GM19452 (cell line): Measurements from ENCODE around the gene KDM3A.
A peak's percentile ranks its signal among the peaks of the same experiment; 100 is the strongest.

Source experiments
- ATAC-seq: cut with Tn5 transposase; IDR thresholded peaks from one replicate; pipeline ENCODE4 v1.9.1; 2021; ENCODE audit not compliant: unreplicated experiment

The KDM3A gene, protein sequence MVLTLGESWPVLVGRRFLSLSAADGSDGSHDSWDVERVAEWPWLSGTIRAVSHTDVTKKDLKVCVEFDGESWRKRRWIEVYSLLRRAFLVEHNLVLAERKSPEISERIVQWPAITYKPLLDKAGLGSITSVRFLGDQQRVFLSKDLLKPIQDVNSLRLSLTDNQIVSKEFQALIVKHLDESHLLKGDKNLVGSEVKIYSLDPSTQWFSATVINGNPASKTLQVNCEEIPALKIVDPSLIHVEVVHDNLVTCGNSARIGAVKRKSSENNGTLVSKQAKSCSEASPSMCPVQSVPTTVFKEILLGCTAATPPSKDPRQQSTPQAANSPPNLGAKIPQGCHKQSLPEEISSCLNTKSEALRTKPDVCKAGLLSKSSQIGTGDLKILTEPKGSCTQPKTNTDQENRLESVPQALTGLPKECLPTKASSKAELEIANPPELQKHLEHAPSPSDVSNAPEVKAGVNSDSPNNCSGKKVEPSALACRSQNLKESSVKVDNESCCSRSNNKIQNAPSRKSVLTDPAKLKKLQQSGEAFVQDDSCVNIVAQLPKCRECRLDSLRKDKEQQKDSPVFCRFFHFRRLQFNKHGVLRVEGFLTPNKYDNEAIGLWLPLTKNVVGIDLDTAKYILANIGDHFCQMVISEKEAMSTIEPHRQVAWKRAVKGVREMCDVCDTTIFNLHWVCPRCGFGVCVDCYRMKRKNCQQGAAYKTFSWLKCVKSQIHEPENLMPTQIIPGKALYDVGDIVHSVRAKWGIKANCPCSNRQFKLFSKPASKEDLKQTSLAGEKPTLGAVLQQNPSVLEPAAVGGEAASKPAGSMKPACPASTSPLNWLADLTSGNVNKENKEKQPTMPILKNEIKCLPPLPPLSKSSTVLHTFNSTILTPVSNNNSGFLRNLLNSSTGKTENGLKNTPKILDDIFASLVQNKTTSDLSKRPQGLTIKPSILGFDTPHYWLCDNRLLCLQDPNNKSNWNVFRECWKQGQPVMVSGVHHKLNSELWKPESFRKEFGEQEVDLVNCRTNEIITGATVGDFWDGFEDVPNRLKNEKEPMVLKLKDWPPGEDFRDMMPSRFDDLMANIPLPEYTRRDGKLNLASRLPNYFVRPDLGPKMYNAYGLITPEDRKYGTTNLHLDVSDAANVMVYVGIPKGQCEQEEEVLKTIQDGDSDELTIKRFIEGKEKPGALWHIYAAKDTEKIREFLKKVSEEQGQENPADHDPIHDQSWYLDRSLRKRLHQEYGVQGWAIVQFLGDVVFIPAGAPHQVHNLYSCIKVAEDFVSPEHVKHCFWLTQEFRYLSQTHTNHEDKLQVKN (N-terminal part only)

DNA sequence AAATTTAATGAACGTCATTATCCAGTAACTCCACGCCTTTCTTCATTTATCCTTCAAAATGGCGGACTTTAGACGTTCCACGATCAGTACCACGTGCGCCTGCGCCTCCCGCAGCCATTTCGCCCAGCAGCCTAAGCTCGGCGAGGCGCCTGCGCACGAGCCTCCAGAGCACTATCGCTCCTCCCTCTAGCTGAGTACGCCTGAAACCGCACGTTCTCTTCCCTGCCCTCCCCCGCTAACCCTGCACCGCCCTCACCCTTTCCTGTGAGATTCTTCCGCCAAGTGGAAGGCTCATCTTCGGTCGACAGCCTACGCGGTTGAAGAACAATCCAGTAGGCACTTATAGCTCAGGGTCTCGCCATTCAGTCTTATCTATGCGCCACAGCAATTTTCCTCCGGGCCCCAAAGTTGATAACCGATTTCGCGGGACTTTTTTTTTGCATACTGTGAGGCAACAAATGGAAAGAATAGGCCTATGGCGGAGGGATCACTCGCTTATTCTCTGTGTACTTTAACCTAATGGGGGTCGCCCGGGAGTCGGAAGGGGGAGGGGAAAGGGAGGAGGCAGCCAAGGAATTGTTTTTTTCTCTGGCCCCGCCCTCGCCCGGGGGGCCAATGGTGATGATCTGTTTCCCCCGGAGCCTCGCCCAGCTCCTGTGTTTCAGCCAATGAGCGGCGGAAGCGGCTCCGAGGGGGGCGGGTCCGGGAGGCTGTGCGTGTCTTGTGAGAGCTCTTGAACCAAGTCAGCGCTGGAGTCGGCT, at the start of gene KDM3A:
KDM3A (plus strand) TSS at position 741 of the 761 bp plus-strand sequence. CDS start 677 bp downstream, outside the sequence.
- peak; percentile 81 for ATAC-seq

DNA sequence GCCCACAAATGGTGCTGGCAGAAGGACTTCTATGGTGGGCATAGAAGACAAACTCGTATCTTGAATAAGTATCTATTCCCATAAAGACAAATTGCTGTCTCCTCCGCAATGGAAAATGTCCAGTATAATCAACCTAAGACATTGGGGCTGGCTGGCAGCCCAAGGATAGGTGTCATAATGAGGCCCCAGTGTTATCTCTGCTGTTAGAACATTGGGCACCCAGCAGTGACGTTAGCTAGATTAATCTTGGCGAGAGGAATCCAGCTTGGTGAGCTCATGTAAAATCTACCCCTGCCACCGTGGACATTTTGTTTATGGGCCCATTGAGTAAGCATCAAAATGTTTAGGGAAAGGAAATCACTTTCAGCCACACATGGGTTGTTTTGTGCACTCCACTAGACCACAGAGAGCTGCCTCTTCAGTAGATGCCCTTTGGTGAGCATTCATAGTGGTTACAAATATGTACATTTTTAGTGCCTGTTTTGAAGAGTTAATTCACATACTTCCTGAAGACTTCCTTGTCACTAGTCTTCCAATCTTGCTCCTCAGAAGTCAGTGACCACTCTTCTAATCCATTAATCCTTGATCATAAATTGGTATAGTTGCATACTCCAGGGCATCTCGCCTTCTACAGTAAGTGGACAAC, 48.2 kb upstream of the KDM3A start:
- ATAC-seq: no peak

DNA sequence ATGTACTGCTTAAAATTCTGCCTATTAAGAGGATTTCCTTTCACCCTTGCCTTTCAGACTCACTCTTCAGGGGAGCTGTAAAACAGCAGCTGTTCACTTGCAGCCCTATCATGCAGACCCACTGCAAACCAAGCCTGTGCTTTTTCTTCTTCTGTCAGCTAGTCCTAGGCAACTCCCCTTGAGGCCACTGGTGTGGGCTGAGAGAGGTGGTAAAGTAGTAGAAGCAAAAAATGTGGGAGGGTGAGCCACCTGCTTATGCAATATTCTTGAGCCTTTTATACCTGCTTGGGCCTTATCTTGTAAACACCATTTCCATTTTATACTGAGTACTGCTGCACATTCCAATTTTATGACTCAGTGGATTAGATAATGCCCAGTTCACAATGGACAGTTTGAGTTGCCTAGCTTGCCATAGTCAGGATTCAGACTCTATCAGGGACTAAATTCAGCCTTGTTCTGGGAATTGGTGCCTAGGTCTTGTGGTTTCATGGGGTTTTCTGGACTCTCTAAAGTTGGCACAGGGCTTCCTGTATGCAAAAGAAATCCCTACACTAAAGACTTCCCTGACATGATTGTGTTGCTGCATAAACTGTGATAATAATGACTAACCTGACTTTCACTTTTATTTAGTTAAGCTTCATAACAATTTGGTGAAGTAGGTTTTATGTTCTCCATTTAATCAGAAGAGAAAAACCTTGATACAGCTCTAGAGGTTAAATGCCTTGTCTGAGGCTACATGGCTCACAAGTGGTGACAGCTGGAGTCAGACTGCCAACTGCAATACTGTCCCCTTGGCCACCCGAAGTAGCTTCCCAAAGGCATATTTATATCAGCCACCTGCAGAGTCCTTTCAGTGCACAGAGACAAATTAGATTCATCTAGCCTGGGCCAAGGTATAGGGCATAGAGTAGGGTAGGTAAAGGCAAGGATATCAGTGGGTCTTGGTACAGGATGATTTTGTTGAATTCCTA, 47.4 kb upstream of the KDM3A start:
- no peak for ATAC-seq

DNA sequence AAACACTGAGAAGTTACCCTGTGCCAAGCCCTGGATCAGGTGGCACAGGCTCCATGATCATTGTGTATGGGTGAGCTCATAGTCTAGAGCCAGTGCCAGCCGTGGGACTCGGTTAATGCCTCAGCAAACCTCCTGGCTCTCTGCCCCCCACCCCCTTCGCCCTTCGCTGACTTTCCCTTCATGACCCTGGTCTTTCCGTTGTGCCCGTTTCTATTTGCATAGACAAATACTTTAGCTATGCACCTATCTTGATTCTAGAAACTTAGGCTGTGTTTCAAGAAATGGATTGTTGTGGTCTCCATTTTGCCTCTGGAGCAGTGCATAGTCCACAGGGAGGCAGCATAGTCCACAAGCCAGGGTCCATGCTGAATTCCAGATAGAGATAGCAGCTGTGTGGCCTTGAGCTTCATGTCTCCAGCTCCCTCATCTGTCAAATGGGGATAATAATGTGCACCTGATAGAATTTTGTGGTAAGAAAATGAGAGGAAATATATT, 44.8 kb upstream of the KDM3A start:
- ATAC-seq: no peak

DNA sequence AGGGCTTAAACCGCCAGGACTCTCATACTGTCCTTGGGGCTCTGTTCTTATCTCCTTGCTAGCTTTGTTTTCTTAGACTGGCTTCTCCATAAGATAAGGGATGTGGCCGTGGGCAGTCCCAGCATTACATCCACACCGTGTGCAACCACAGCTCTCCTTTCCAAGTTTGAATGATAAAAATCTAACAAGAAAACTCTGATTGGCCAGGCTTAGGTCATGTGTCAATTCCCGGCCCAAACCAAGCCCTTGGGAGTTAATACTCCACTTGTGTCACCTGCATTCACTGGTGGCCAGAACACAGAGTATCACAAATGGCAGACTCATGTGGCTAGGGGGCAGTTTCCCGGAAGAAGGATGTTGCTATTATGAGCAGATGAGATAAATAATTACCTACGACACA, 43.2 kb upstream of the KDM3A start:
- ATAC-seq: peak; percentile 79

DNA sequence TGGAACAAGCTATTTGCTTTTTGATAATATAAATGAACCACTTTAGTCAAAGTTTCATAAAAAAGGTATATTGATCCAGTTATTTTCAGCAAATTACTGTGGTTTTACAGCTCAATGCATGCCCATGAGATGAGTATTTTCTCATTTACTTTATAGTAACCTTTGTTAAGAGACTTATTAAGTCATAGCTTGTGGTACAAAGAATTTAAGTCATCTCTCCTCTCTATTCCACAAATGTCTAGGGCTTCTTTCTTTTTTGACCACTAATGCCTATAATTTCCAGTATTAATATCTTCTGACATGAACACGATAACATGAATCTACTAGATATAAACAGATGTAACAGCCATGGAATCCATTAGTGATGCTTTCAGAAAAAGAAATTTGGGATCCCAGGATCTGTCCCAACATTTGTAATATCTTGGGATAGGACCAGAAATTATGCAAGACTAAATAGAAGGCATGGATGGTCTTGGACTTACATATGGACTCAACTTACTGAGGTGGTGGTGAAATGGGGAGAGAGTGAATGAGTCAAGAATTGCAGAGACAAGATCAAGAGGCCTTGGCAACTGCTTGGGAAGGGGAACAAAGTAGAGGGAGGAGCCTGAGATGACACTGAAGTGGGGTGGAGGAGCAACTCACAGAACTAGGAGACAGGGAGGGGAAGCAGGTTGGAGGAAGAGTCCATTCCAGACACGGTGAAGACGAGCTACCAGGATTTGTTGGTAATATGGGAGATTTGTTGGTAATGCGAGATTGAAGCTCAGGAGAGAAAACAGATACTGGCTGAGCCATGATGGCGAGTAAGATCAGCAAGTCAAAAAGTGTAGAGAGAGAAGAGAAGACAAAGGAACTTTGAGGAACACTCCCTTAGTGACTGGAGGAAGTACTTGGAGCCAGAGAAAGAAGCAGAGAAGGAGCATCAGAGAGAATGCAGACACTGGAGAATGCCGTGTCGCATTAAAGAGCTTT, 42.4 kb upstream of the KDM3A start:
- ATAC-seq: no peak

DNA sequence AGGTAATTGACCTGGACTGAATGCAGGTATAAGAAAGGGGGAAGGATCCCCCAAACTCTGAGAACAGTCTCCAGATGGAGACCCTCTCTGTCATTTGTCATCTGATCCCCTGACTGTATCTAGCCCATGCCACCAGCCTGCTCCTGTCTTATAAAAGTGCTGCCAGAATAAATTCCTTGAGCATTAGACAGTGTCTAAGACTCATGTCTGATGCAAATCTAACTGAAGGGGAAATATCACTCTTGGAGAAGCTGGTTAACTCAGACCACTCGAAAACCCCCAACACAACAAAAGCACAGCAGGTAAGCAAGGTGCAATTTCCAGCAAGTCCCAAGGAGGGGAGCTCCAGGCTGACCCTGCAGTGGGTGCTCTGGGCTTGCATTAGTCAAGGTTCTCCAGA, 40.9 kb upstream of the KDM3A start:
- no peak for ATAC-seq

DNA sequence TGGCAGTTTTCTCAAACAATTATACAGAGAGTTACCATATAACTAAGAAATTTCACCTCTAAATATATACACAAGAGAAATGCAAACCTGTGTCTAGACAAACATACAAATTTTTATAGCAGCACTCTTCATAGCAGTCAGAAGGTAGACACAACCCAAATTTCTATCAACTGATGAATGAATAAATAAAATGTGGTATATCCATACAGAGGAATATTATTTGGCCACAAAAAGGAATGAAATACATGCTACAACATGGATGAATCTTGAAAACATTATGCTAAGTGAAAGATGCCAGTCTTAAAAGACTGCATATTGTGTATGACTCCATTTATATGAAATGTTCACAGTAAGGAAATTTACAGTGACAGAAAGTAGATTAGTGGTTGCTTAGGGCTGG, 30.6 kb upstream of the KDM3A start:
- no peak for ATAC-seq

DNA sequence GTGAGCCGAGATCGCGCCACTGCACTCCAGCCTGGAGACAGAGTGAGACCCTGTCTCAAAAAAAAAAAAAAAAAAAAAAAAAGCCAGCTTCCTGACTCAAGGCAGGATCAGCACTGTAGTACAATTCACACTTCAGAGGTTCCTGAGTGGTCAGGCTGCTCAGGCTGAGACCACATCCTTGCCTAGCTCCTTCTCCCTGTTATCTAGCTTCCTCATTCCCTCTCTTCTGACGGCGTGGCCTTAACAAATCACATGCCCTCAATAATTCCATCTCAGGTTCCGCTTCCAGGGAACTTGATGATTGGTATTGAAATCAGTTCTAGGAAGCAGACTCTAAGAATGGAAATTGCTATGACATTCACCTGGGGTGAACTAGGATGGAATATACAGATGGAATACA, 29.8 kb upstream of the KDM3A start:
- no peak for ATAC-seq

DNA sequence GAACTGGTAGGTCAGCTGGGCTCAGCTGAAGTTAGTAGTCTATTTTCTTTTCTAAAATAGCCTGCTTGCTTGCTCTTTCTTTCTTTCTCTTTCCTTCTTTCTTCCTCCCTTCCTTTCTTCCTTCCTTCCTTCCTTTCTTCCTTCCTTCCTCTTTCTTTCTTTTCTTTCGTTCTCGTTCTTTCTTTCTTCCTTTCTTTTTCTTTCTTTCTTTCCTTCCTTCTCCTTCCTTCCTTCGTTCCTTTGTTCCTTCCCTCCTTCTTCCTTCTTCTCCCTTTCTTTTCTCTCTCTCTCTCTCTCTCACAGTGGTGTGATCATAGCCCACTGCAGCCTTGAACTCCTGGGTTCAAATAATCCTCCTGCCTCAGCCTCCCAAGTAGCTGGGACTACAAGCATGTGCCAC, 29.2 kb upstream of the KDM3A start:
- no peak for ATAC-seq

DNA sequence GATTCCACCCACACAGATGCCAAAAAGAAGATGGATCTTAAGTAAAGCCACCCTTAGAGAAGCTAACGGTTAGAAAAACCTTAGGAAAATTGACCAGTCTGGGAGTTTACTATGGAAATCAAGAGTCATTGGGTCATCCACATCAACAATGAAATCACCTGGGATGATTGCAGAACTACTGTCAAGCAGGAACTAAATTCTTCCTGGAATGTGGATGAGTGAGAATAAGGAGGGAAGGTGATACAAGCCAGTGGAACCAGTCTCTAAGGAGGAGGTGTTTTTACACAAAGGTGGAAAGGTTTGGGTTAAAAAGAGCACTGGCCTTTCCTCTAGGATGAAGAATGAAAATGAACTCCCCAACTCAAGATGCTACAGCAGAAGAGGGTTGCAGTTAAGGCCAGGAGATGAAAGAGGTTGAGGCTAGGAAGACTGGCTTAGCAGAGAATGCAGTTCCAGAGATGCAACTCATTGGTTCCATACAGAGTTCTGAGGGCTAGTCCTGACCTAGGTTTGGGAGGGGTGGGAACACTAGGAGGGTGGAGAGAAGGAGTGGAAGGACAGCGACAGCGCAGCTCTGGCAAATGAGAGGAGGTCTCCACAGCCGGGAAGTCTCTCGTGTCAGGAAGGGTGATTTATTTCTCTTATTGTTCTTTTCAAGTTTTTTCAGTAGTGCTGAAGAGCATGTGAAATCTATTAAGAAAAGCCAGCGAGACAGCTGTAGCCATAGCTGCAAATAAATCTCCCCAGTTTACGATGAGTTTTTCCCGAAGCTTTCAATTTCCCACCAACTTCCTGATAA, 27.7 kb upstream of the KDM3A start:
- no peak for ATAC-seq

DNA sequence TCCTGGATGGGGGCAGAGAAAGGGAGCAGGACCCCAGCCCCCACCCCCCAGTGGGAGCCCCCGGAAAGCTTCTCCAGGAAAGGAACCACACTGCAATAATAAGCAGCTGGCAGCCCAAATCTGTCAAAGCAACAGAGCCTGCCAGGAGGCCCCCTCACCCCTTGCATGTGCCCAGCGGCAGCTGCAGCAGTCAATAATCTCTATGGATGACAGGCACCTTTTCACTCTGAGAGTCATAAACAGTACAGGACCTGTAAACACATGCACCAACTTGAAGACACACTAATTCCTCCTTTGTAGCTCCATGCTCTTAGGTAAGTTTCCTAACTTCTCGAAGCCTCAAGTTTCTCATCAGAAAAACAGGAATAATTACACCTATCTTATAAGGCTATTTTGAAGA, 26.2 kb upstream of the KDM3A start:
- ATAC-seq: no peak

DNA sequence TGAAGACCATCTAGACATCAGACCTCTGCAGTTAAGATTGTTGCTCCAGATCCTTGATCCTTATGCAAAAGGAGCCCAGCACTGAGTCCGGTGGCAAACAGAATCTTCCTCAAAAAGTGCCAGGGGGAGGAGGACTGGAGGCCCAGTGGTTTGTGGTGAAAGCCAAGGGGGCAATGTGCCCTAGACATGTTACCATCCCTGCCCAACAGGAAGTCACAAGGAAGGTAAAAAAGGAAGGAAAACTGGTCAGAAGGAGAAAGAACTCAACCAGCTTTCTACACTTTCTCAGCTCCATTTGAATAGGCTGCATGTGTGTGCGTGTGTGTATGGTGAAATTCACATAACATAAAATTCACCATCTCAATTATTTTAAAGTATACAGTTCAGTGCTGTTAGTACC, 25.0 kb upstream of the KDM3A start:
- ATAC-seq: no peak

DNA sequence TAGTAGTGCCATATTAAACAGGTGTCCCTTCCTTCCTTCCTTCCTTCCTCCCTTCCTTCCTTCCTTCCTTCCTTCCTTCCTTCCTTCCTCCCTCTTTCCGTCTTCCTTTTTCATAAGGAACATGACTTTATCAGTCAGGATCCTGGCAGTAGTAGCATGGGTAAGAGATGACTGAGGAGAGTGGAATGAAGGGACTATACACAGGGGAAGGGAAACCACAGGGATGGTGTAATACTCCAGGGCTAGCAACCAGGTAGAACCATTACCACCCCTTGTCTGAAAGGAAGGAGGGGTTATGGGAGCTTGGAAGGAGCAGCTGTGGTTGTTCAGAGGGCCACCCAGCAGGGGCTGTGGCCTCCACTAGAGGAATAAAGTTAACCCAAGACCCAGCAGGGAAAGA, 23.2 kb upstream of the KDM3A start:
- no peak for ATAC-seq

DNA sequence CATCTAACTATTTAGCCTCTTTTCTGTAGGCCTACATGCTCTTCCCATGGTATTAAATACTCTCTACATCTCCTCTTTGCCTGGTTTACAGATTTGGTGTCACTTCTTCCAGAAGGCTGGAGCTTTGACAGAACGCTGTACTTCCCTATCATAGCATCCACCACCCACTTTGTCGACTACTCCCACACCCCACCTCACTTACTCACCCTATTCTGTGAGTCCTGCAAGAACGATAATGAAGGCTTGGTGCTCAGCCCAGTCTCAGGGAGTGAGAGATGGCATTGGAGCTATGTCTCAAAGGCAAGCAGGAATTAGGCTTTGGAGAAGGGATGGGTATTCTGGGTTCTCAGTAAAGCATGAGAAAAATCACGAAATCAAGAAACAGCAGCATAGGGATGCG, 20.3 kb upstream of the KDM3A start:
- no peak for ATAC-seq

DNA sequence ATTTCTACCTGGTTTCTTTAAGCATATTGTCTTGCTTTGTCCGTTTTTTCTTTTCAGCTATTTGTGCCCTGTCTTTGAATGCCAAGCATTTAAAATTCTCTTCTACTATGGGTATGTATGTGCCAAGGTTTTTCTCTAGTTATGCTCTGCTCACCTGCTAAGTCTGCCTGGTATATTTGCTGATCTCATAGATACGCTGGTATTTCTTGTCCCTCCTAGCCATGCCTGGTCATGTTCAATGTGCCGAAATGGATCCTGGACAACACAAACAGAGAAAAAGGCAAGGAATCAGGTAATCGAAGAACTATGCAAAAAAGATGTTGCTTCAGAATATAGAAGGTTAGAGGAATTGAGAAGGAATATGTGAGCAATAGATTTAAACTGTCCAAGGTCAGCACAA, 14.9 kb upstream of the KDM3A start:
- no peak for ATAC-seq

DNA sequence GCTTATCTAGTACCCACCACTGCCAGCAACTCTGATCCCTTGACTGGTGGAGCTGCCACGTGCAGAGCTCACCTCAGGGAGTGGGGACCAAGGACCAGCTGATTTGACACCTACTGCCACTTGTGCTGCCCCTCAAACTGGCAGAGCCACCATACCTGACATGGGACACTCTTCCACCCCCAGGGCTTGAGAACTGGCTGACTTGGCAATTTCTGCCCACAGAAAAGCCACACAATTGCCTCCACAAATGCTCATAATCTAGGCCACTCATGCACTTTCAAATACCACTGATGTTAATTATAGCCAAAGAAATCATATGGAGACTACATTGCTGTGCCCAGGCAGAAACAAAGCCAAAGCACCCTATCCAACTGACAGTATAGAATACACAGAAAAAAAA, 11.8 kb upstream of the KDM3A start:
- no peak for ATAC-seq
